H1 (cell line): ENCODE measurements around the gene FAM53B. TPM values are rescaled to one million over a fixed set of nuclear protein-coding genes. Genes with fewer than 3 reads are reported as not detected.

Experiments
- CTCF ChIA-PET: fragments of 300-600 bp; sonication (Branson Sonifier 250); formaldehyde crosslinking; loops from one replicate; lab custom pipeline; 2021; ENCODE audit not compliant: partially characterized antibody; lab: Charles Lee
- POLR2A ChIA-PET: fragments of 300-600 bp; sonication (Branson Sonifier 250); formaldehyde crosslinking; loops from one replicate; lab custom pipeline; 2021; ENCODE audit warnings: inconsistent platforms; ENCODE audit not compliant: partially characterized antibody; lab: Charles Lee
- DNase-seq, 2 experiments: peaks; one replicate each; pipeline versions ENCODE4 v3.0.0 to v3.0.0-alpha.2; 2010 to 2022; ENCODE audit warnings: low spot score in 2 of 2, low read depth in 1 of 2, mixed read lengths in 1 of 2
- FAIRE-seq: peaks from 2 replicates; lab custom pipeline; 2011; peaks lifted over from hg19 to GRCh38; lab: Jason Lieb, UNC
- H2AFZ ChIP-seq: 2 replicates; pipeline ENCODE4 v1.8.1; 2012; ENCODE audit warnings: low read length, inconsistent platforms
- H2AK5ac ChIP-seq: 2 replicates; pipeline ENCODE4 v1.6.1; 2013; ENCODE audit warnings: low read depth, low read length
- H2BK120ac ChIP-seq: replicated peaks from 2 replicates; pipeline ENCODE3; 2013; ENCODE audit warnings: low read depth, low read length, inconsistent platforms
- H2BK12ac ChIP-seq: 2 replicates; pipeline ENCODE4 v1.6.1; 2013; ENCODE audit warnings: low read depth, low read length
- H2BK15ac ChIP-seq: 2 replicates; pipeline ENCODE4 v1.6.1; 2013; ENCODE audit warnings: low read length
- H2BK20ac ChIP-seq: 2 replicates; pipeline ENCODE4 v1.6.1; 2013; ENCODE audit warnings: low read length
- H2BK5ac ChIP-seq: 2 replicates; pipeline ENCODE4 v1.6.1; 2013; ENCODE audit warnings: low read depth, low read length
- H3K14ac ChIP-seq: 2 replicates; pipeline ENCODE4 v1.6.1; 2013; ENCODE audit warnings: inconsistent platforms; ENCODE audit not compliant: insufficient read length
- H3K18ac ChIP-seq: 2 replicates; pipeline ENCODE4 v1.6.1; 2013; ENCODE audit warnings: low read length; ENCODE audit errors: extremely low read depth
- H3K23ac ChIP-seq: 2 replicates; pipeline ENCODE4 v1.6.1; 2013; ENCODE audit warnings: inconsistent platforms; ENCODE audit not compliant: insufficient read length
- H3K23me2 ChIP-seq: 2 replicates; pipeline ENCODE4 v1.6.1; 2013; ENCODE audit warnings: low read depth, low read length
- H3K27ac ChIP-seq: 2 replicates; pipeline ENCODE4 v1.6.1; 2011; ENCODE audit warnings: low read depth, low read length, inconsistent platforms
- H3K27me3 ChIP-seq, 4 experiments: replicated peaks in 1 of 4; 1 replicate in 1 of 4; 2 replicates in 3 of 4; pipeline versions ENCODE4 v1.6.1 to v1.8.1; 2011 to 2013; ENCODE audit warnings: low read length in 3 of 4, mild to moderate bottlenecking in 3 of 4, inconsistent platforms in 2 of 4, mixed read lengths in 2 of 4, moderate library complexity in 1 of 4; ENCODE audit not compliant: control insufficient read depth in 3 of 4, insufficient read depth in 3 of 4; ENCODE audit errors: extremely low read depth in 1 of 4
- H3K36me3 ChIP-seq, 4 experiments: 2 replicates each; pipeline versions ENCODE4 v1.6.1 to v1.8.1; 2011 to 2013; ENCODE audit warnings: mild to moderate bottlenecking in 4 of 4, low read length in 3 of 4, moderate library complexity in 2 of 4, control low read depth in 1 of 4, inconsistent platforms in 1 of 4; ENCODE audit not compliant: insufficient read depth in 4 of 4, control insufficient read depth in 2 of 4
- H3K4ac ChIP-seq: replicated peaks from 2 replicates; pipeline ENCODE3; 2013; ENCODE audit warnings: low read length, low read depth, mixed read lengths, inconsistent platforms; ENCODE audit not compliant: insufficient read length
- H3K4me1 ChIP-seq, 4 experiments: replicated peaks in 1 of 4; 1 replicate in 1 of 4; 2 replicates in 3 of 4; pipeline versions ENCODE4 v1.6.1 to v1.8.1; 2011 to 2013; ENCODE audit warnings: low read length in 3 of 4, inconsistent platforms in 2 of 4, mixed read lengths in 1 of 4; ENCODE audit not compliant: insufficient read depth in 4 of 4, control insufficient read depth in 3 of 4
- H3K4me2 ChIP-seq, 2 experiments: 2 replicates each; pipeline versions ENCODE4 v1.6.1 to v1.8.1; 2011 to 2013; ENCODE audit warnings: low read depth in 2 of 2, low read length in 2 of 2, control low read depth in 1 of 2, inconsistent platforms in 1 of 2, mild to moderate bottlenecking in 1 of 2; ENCODE audit not compliant: insufficient read depth in 1 of 2
- H3K4me3 ChIP-seq, 4 experiments: fragments of 200-600, 300-600 bp in 1 of 4; sonication (generic), shearing (Covaris generic), sonication (Bioruptor Twin) in 1 of 4; 2 replicates each; pipeline versions ENCODE4 v1.5.1 to v1.8.1; 2011 to 2016; ENCODE audit warnings: low read length in 4 of 4, low read depth in 3 of 4, control low read depth in 2 of 4, inconsistent platforms in 2 of 4, mild to moderate bottlenecking in 2 of 4, mixed read lengths in 1 of 4, moderate library complexity in 1 of 4; ENCODE audit not compliant: insufficient read depth in 2 of 4; ENCODE audit errors: extremely low read depth in 1 of 4
- H3K56ac ChIP-seq: replicated peaks from 2 replicates; pipeline ENCODE3; 2013; ENCODE audit warnings: low read depth, mild to moderate bottlenecking, mixed read lengths, low read length, inconsistent platforms; ENCODE audit not compliant: insufficient read length
- H3K79me1 ChIP-seq: 2 replicates; pipeline ENCODE4 v1.6.1; 2013; ENCODE audit warnings: low read depth, low read length, control low read depth
- H3K79me2 ChIP-seq, 2 experiments: 2 replicates each; pipeline versions ENCODE4 v1.6.1 to v1.8.1; 2012 to 2013; ENCODE audit warnings: low read length in 2 of 2, mild to moderate bottlenecking in 2 of 2, inconsistent platforms in 1 of 2; ENCODE audit not compliant: insufficient read depth in 2 of 2, control insufficient read depth in 1 of 2
- H3K9ac ChIP-seq, 4 experiments: replicated peaks in 1 of 4; 1 replicate in 1 of 4; 2 replicates in 3 of 4; pipeline versions ENCODE4 v1.6.1 to v1.8.1; 2011 to 2013; ENCODE audit warnings: low read depth in 3 of 4, low read length in 3 of 4, control low read depth in 2 of 4, mild to moderate bottlenecking in 2 of 4, moderate library complexity in 2 of 4, inconsistent platforms in 1 of 4; ENCODE audit errors: extremely low read depth in 1 of 4
- H3K9me3 ChIP-seq, 2 experiments: 2 replicates each; pipeline versions ENCODE4 v1.6.1 to v1.8.1; 2012 to 2013; ENCODE audit warnings: mild to moderate bottlenecking in 2 of 2, moderate library complexity in 2 of 2, control low read depth in 1 of 2, inconsistent platforms in 1 of 2, low read depth in 1 of 2, low read length in 1 of 2, mixed read lengths in 1 of 2; ENCODE audit not compliant: insufficient read depth in 2 of 2
- H4K20me1 ChIP-seq, 2 experiments: replicated peaks in 1 of 2; 2 replicates each; pipeline versions ENCODE3 to v1.8.1; 2011 to 2013; ENCODE audit warnings: inconsistent platforms in 2 of 2, low read length in 2 of 2, mild to moderate bottlenecking in 1 of 2; ENCODE audit not compliant: insufficient read depth in 2 of 2, control insufficient read depth in 1 of 2
- H4K5ac ChIP-seq: 2 replicates; pipeline ENCODE4 v1.6.1; 2013; ENCODE audit warnings: low read length, low read depth, mixed read lengths, inconsistent platforms; ENCODE audit not compliant: insufficient read length
- H4K8ac ChIP-seq: 2 replicates; pipeline ENCODE4 v1.8.0; 2013; ENCODE audit warnings: mild to moderate bottlenecking, moderate library complexity, low read length, inconsistent platforms; ENCODE audit not compliant: insufficient read depth; ENCODE audit errors: extremely low read depth
- H4K91ac ChIP-seq: replicated peaks from 2 replicates; pipeline ENCODE3; 2013; ENCODE audit warnings: low read length, mixed read lengths, inconsistent platforms; ENCODE audit not compliant: insufficient read length
- CHD1 ChIP-seq: IDR thresholded peaks from 2 replicates; pipeline ENCODE4 v1.6.1; 2012; ENCODE audit warnings: low read depth, low read length, improper control_type of control experiment
- CTBP2 ChIP-seq: IDR thresholded peaks from 2 replicates; pipeline ENCODE4 v1.7.0; 2011; ENCODE audit warnings: borderline replicate concordance, mild to moderate bottlenecking, moderate library complexity, mixed read lengths, low read length; ENCODE audit not compliant: insufficient read depth, insufficient read length
- EP300 ChIP-seq, 2 experiments: IDR thresholded peaks; 1 replicate in 1 of 2; 2 replicates in 1 of 2; pipeline ENCODE4 v1.6.1; 2011 to 2012; ENCODE audit warnings: low read depth in 2 of 2, low read length in 2 of 2, mild to moderate bottlenecking in 2 of 2, borderline replicate concordance in 1 of 2, inconsistent platforms in 1 of 2, moderate library complexity in 1 of 2
- HDAC2 ChIP-seq, 2 experiments: fragments of 300-600 bp in 1 of 2; sonication (generic) in 1 of 2; IDR thresholded peaks; 2 replicates each; pipeline ENCODE4 v1.6.1; 2011 to 2012; ENCODE audit warnings: low read depth in 2 of 2, low read length in 2 of 2, mild to moderate bottlenecking in 2 of 2, moderate library complexity in 2 of 2, borderline replicate concordance in 1 of 2, inconsistent platforms in 1 of 2
- POLR2A ChIP-seq, 2 experiments: IDR thresholded peaks; 1 replicate in 1 of 2; 2 replicates in 1 of 2; pipeline ENCODE4 v1.6.1; 2011; ENCODE audit warnings: low read depth in 2 of 2, low read length in 2 of 2, mild to moderate bottlenecking in 2 of 2; ENCODE audit errors: control extremely low read depth in 1 of 2
- POLR2AphosphoS5 ChIP-seq: IDR thresholded peaks from 2 replicates; pipeline ENCODE4 v1.6.1; 2011; ENCODE audit warnings: low read depth, low read length
- SIN3A ChIP-seq, 2 experiments: IDR thresholded peaks in 1 of 2; conservative IDR thresholded peaks in 1 of 2; 2 replicates each; pipeline ENCODE4 v1.6.1; 2011 to 2012; ENCODE audit warnings: low read length in 2 of 2, improper control_type of control experiment in 1 of 2, low read depth in 1 of 2, mild to moderate bottlenecking in 1 of 2
- SIX5 ChIP-seq: IDR thresholded peaks from 2 replicates; pipeline ENCODE4 v1.6.1; 2011; ENCODE audit warnings: mild to moderate bottlenecking, low read depth, low read length
- SP2 ChIP-seq: IDR thresholded peaks from 2 replicates; pipeline ENCODE4 v1.6.1; 2012; ENCODE audit warnings: mild to moderate bottlenecking, low read length, inconsistent platforms
- TAF7 ChIP-seq: optimal IDR thresholded peaks from 2 replicates; pipeline ENCODE3; 2011; ENCODE audit warnings: low read depth, mild to moderate bottlenecking, inconsistent platforms, low read length, moderate library complexity, borderline replicate concordance
- WGBS, 2 experiments: shearing (Covaris generic) in 1 of 2; methylation state at CpG; one replicate each; pipeline versions ENCODE4 v1.1.6 to v1.1.7; 2013 to 2015; ENCODE audit warnings: low lambda C conversion rate in 2 of 2, mixed read lengths in 2 of 2, inconsistent platforms in 1 of 2, low coverage in 1 of 2, missing lambda C conversion rate in 1 of 2; ENCODE audit not compliant: insufficient replicate concordance in 2 of 2, insufficient coverage in 1 of 2, insufficient read length in 1 of 2; ENCODE audit errors: extremely low coverage in 1 of 2, missing lambda C conversion rate in 1 of 2; 5-methylcytosine and 5-hydroxymethylcytosine counted together
- polyA plus RNA-seq, 7 experiments: library from polyadenylated mRNA; depleted of rRNA in 3 of 7; stranded (reverse) in 5 of 7; unstranded in 2 of 7; fragments of >200 nt in 5 of 7; fragments of 200-250 nt in 2 of 7; gene quantifications; 1 replicate in 5 of 7; 2 replicates in 1 of 7; 4 replicates in 1 of 7; pipeline versions ENCODE4 v1.2.1 to v1.2.3, GENCODE V29; 2011 to 2013; ENCODE audit warnings: missing spikeins in 2 of 7, mixed read lengths in 2 of 7
- total RNA-seq: library from RNA; stranded (reverse); fragmentation: NEBNext Ultra II Directional; extraction: Animal tissue kit (Norgen Biotek cat#: 25700); gene quantifications from 2 replicates; pipeline ENCODE4 v1.2.1, GENCODE V29; 2021

The FAM53B gene
- total and polyA plus RNA-seq, 2 of the 8 experiments (the other 6 are each of a cell fraction or from before 2014, with no cell fraction given): 5.3 to 14.4 TPM

GRCh38 chr10:124745252-124745651, 1.1 kb upstream of the FAM53B start:
- Histone ChIP-seq H4K91ac (no peak overlapping the region), H3K9me3 (no peaks in the 10 kb centered on the region), H2AK5ac (no peak overlapping the region), H3K27ac (no peak overlapping the region), H3K27me3 (peaks cover 1 to 21% (median 14%) of the 10 kb centered on the region in 4 experiments; a peak in 6 of 7 replicates), H3K79me2 (no peaks in the 10 kb centered on the region; a peak in 1 of 4 replicates), H4K5ac (no peak overlapping the region), H3K79me1 (peaks cover 2% of the 10 kb centered on the region; the same call in 1 of the 2 replicates), H3K4ac (no peak overlapping the region), H3K4me1 (peaks cover 9 to 21% (median 15%) of the 10 kb centered on the region in 4 experiments), H4K20me1 (peaks cover 4 to 9% of the 10 kb centered on the region in 2 experiments), H2BK5ac (no peak overlapping the region), H3K4me3 (peak overlapping the region in 1 of 4 experiments; percentile 59; a peak in 1 of 8 replicates), H3K9ac (no peak overlapping the region), H2BK12ac (no peak overlapping the region), H2BK15ac (no peak overlapping the region), H3K23me2 (peaks cover 14% of the 10 kb centered on the region), H4K8ac (no peak overlapping the region), H2AFZ (no peak overlapping the region), H3K18ac (no peak overlapping the region), H3K14ac (no peak overlapping the region), H2BK120ac (no peak overlapping the region), H3K4me2 (peak overlapping the region in 1 of 2 experiments; percentile 91; a peak in 1 of 4 replicates), H3K56ac (no peak overlapping the region), H3K23ac (no peak overlapping the region), H2BK20ac (no peak overlapping the region), H3K36me3 (no peaks in the 10 kb centered on the region; a peak in 1 of 8 replicates)
- FAIRE-seq (no peak), DNase-seq (no peak)
- CTCF ChIA-PET: interaction anchor here (0.8 to 4.1 kb wide), 32 partner anchors 10 to 321 kb away, joined by 3 to 21 read pairs (median 4); no protein-coding TSS in a partner anchor
- POLR2A ChIA-PET: interaction anchor here (2.4 kb wide), 1 partner anchor 11 kb away, joined by 13 read pairs; no protein-coding TSS in a partner anchor
- WGBS, 2 experiments: 87% methylated on average over 4 of the region's 4 CpGs; no CpG with 5 or more reads in 1 of the 2 experiments
- TF ChIP-seq POLR2A (IDR thresholded peaks at IDR 0.05; ENCODE audit: control extremely low read depth in 1 of 2, low read depth in 2 of 2, low read length in 2 of 2): no peak
- TF ChIP-seq HDAC2 (IDR thresholded peaks at IDR 0.05; ENCODE audit: borderline replicate concordance in 1 of 2, low read depth in 2 of 2, low read length in 2 of 2): no peak
- TF ChIP-seq CHD1: no peak
- TF ChIP-seq CTBP2: no peak
- TF ChIP-seq TAF7: no peak
- no peak for TF ChIP-seq SP2
- TF ChIP-seq POLR2AphosphoS5: no peak
- TF ChIP-seq SIX5: no peak
- TF ChIP-seq SIN3A (conservative IDR thresholded peaks at IDR 0.05 in 1 of 2, IDR thresholded peaks at IDR 0.05 in 1 of 2; ENCODE audit: low read depth in 1 of 2, low read length in 2 of 2): no peak
- TF ChIP-seq EP300 (IDR thresholded peaks at IDR 0.05; ENCODE audit: borderline replicate concordance in 1 of 2, low read depth in 2 of 2, low read length in 2 of 2): no peak
